MCF 10A (cell line): Measurements from ENCODE around the gene ZNF444. TPM values are rescaled to one million over a fixed set of nuclear protein-coding genes. Genes with fewer than 3 reads are reported as not detected.

Experiments used
- Bru-seq: library from RNA; stranded (reverse); fragments of 400-500 nt; gene quantifications from one replicate; lab custom pipeline; 2021; lab: Mats Ljungman, UMichigan
- BruChase-seq, 2 experiments: library from RNA; stranded (reverse); fragments of 400-500 nt; gene quantifications; one replicate each; lab custom pipeline; 2021; lab: Mats Ljungman, UMichigan
- BruUV-seq: library from RNA; stranded (reverse); fragments of 400-500 nt; replicated peaks from 2 replicates; lab custom pipeline; 2021; lab: Mats Ljungman, UMichigan
- CTCF ChIA-PET: fragments of 300-600 bp; sonication (Branson Sonifier 250); formaldehyde crosslinking; extraction: SDS; loops from one replicate; lab custom pipeline; 2021; ENCODE audit warnings: antibody characterized with exemption, inconsistent platforms; lab: Yijun Ruan, JAX
- POLR2A ChIA-PET: fragments of 300-600, 350-650 bp; sonication (Branson Sonifier 250); formaldehyde crosslinking; extraction: SDS; loops from one replicate; lab custom pipeline; 2020; ENCODE audit warnings: antibody characterized with exemption, inconsistent platforms; lab: Yijun Ruan, JAX
- DNase-seq: peaks from one replicate; pipeline ENCODE4 v3.0.0-alpha.2; 2018; ENCODE audit not compliant: unreplicated experiment
- H3K27ac Mint-ChIP-seq: one replicate; pipeline ENCODE4 v1.8.0; 2022; ENCODE audit warnings: mild to moderate bottlenecking, low read depth, mixed read lengths; ENCODE audit not compliant: unreplicated experiment
- H3K27me3 Mint-ChIP-seq: one replicate; pipeline ENCODE4 v1.8.0; 2022; ENCODE audit warnings: mixed read lengths; ENCODE audit not compliant: insufficient read depth, unreplicated experiment
- H3K36me3 Mint-ChIP-seq: one replicate; pipeline ENCODE4 v1.8.0; 2022; ENCODE audit warnings: mild to moderate bottlenecking, moderate library complexity, mixed read lengths; ENCODE audit not compliant: insufficient read depth, unreplicated experiment
- H3K4me1 Mint-ChIP-seq: one replicate; pipeline ENCODE4 v1.8.0; 2022; ENCODE audit warnings: mixed read lengths; ENCODE audit not compliant: insufficient read depth, unreplicated experiment
- H3K4me3 Mint-ChIP-seq: one replicate; pipeline ENCODE4 v1.8.0; 2022; ENCODE audit warnings: mild to moderate bottlenecking, moderate library complexity, mixed read lengths; ENCODE audit not compliant: unreplicated experiment
- H3K9me3 Mint-ChIP-seq: one replicate; pipeline ENCODE4 v1.8.0; 2022; ENCODE audit warnings: mixed read lengths; ENCODE audit not compliant: unreplicated experiment
- CTCF ChIP-seq: fragments of 200-600 bp; IDR thresholded peaks from one replicate; pipeline ENCODE4 v1.8.0; 2022; ENCODE audit warnings: antibody characterized with exemption, mild to moderate bottlenecking; ENCODE audit not compliant: unreplicated experiment
- intact Hi-C: fragments of 100-400 bp; cut with micrococcal nuclease; formaldehyde crosslinking; loops from 2 replicates; pipeline ENCODE4 v1.14.1; 2022
- long read RNA-seq: library from polyadenylated mRNA; stranded (forward); transcript quantifications from one replicate; pipeline ENCODE4 v2.0.0, GENCODE V29; 2022
- total RNA-seq: library from RNA; stranded (reverse); gene quantifications from 2 replicates; pipeline ENCODE4 v1.2.3, GENCODE V29; 2022

ZNF444 gene
- total RNA-seq: 26.6 and 28.1 TPM in 2 replicates
- Bru-seq, nascent RNA: percentile 55 among the genes with signal in this experiment
- BruChase-seq, experiment 1, labeled RNA remaining after a 6-hour chase: percentile 68 among the genes with signal in this experiment
- BruChase-seq, experiment 2, labeled RNA remaining after a 2-hour chase: percentile 62 among the genes with signal in this experiment
- long read RNA-seq, full-length matches to known transcripts: 39 of 64 reads
- long read RNA-seq, partial matches to known transcripts: 5 of 64 reads
- long read RNA-seq, other reads (novel, unspliced or antisense): 20 of 64 reads

DNA sequence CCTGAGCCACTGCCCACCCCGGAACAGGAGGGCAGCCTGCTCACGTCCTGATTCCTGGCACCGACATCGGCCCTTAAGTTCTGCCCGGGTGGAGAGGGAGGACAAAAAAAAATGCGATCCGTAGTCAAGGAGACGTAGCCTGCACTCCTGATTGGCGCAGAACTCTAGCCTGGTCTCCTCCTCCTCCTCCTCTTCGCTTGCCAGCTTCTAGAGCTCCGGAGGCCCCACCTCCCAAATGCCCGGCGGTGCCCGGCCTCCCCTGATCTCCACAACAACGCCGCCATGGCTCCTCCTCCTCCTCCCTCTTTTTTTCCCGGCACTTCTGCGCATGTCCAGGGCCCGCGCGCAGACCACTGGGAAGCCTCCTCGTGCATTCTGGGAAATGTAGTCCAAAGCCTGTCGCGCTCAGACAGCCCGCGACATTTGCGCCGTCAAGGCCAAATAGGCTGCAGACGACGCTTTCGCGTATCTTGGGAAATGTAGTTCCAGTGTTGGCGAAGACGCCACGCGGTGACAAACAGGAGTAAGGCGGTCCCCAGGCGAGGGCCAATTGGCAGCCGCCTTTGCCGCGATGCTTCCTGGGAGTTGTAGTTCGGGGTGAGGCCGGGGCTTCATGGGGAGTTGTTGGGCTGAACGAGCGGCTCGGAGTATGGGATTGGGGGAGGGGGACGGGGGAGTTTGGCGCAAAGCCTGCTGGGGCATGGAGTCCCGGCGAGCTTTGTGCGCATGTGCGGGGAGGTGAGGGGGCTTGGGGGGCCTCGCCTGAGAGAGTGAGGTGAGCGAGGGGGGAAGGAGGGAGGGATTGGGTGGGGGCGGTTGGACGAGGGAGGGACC is at the start of gene ZNF444:
Gene ZNF444, plus strand, starts transcription at position 705 of the 834 bp plus-strand sequence. CDS start 5,625 bp downstream, outside the sequence.
- Mint-ChIP-seq H3K27me3 (no peaks in the 10 kb centered on the region), H3K4me3 (peak within 1 kb of the TSS; percentile 83), H3K27ac (peak within 1 kb of the TSS; percentile 86), H3K4me1 (peaks cover 36% of the 10 kb centered on the region), H3K9me3 (no peaks in the 10 kb centered on the region), H3K36me3 (no peaks in the 10 kb centered on the region)
- intact Hi-C loops: loop anchor here (1.0 to 5.0 kb wide), 5 partner anchors 19 to 1678 kb away; partner anchors contain the start of genes LENG9 and ZNF787
- peak; percentile 99 for DNase-seq
- ChIA-PET CTCF (no interaction called here), POLR2A (interaction anchor here (1.0 to 2.0 kb wide), 8 partner anchors 8 to 486 kb away, joined by 3 to 10 read pairs (median 6); partner anchors contain the start of genes U2AF2, ZNF787 and ZSCAN5A)
- no TSS peak for BruUV-seq
- TF ChIP-seq CTCF: no peak

- intact Hi-C loops: loop anchor here (2.0 to 10.0 kb wide), 4 partner anchors 29 to 223 kb away; partner anchors contain the start of genes ZNF444, ZNF787 and ZSCAN5A
- TF ChIP-seq CTCF: no peak
- ChIA-PET POLR2A (interaction anchor here (0.5 to 2.7 kb wide), 13 partner anchors 10 to 1955 kb away, joined by 3 to 19 read pairs (median 4); partner anchors contain the start of genes ZNF444, ZNF524, ZNF787 and ZSCAN5A), CTCF (interaction anchor here (0.5 to 2.8 kb wide), 7 partner anchors 13 to 241 kb away, joined by 3 to 17 read pairs (median 4); no protein-coding TSS in a partner anchor)
- H3K36me3 Mint-ChIP-seq: peaks cover 66% of the 10 kb centered on the region
- BruUV-seq: no TSS peak
- peak overlapping the region; percentile 91 for H3K27ac Mint-ChIP-seq
- H3K4me3 Mint-ChIP-seq: peak overlapping the region; percentile 81
- H3K9me3 Mint-ChIP-seq: peaks cover 9% of the 10 kb centered on the region
- H3K27me3 Mint-ChIP-seq: no peaks in the 10 kb centered on the region
- peaks cover 25% of the 10 kb centered on the region for H3K4me1 Mint-ChIP-seq
- DNase-seq: peak; percentile 82
Measured at GRCh38 chr19:56091751-56092546, 49.1 kb upstream of the ZNF444 start.

DNA sequence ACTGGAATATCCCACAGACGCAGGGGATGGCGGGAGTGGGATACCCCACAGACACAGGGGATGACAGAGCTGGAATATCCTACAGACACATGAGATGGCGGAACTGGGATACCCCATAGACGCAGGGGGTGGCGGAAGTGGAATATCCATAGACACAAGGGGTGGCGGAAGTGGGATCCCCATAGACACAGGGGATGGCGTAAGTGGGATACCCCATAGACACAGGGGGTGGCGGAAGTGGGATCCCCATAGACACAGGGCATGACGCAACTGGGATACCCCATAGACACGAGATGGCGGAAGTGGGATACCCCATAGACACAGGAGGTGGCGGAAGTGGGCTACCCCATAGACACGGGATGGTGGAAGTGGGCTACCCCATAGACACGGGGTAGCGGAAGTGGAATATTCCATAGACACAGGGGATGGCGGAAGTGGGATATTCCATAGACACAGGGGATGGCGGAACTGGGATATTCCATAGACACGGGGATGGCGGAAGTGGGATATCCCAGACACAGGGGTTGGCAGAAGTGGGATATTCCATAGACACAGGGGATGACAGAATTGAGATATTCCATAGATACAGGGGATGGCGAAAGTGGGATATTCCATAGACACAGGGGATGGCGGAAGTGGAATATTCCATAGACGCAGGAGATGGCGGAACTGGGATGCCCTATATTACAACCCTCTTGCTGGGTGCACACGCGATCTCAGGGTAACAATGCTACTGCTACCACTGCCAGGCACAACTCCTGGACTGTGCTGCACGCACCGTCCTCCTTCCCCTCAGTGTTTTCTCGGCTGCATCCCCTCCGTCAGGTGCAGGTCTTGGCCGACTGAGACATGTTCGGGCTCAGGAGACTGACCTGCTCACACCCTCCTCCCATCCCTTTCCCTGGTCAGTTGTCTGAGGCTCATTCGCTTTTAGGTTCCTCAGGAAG is 48.1 kb upstream of the ZNF444 start:
- BruUV-seq: no TSS peak
- peaks cover 9% of the 10 kb centered on the region for H3K9me3 Mint-ChIP-seq
- H3K36me3 Mint-ChIP-seq: peaks cover 62% of the 10 kb centered on the region
- intact Hi-C loops: loop anchor here (5.0 to 10.0 kb wide), 3 partner anchors 49 to 222 kb away; partner anchors contain the start of genes ZNF444 and ZSCAN5A
- no peak for TF ChIP-seq CTCF
- peaks cover 25% of the 10 kb centered on the region for H3K4me1 Mint-ChIP-seq
- no peak for DNase-seq
- no peaks in the 10 kb centered on the region for H3K27me3 Mint-ChIP-seq
- CTCF ChIA-PET: interaction anchor here (0.7 kb wide), 2 partner anchors 81 to 240 kb away, joined by 3 read pairs; no protein-coding TSS in a partner anchor
- H3K27ac Mint-ChIP-seq: peak overlapping the region; percentile 91
- peak overlapping the region; percentile 81 for H3K4me3 Mint-ChIP-seq
- POLR2A ChIA-PET: interaction anchor here (0.6 to 2.7 kb wide), 3 partner anchors 9 to 221 kb away, joined by 4 to 19 read pairs (median 17); partner anchors contain the start of genes ZNF787 and ZSCAN5A
